C4-2B (cell line): ENCODE data around the gene NCOA1.
"Not testable (repeated sequence)": the region's sequence is repeated elsewhere in the genome, so short reads cannot be mapped to it uniquely, and the experiment has no call there.

Experiments
- H3K27ac ChIP-seq: fragments of 450-650 bp; 2 replicates; pipeline ENCODE4 v1.5.1; 2017
- ZFX ChIP-seq: fragments of 450-650 bp; IDR thresholded peaks from 2 replicates; pipeline ENCODE4 v1.6.1; 2017
- TF ChIP-seq, protein P1 (sequence below): fragments of 450-650 bp; conservative IDR thresholded peaks from 2 replicates; pipeline ENCODE4 v1.5.1; 2017; ENCODE audit warnings: mild to moderate bottlenecking

The NCOA1 gene

DNA sequence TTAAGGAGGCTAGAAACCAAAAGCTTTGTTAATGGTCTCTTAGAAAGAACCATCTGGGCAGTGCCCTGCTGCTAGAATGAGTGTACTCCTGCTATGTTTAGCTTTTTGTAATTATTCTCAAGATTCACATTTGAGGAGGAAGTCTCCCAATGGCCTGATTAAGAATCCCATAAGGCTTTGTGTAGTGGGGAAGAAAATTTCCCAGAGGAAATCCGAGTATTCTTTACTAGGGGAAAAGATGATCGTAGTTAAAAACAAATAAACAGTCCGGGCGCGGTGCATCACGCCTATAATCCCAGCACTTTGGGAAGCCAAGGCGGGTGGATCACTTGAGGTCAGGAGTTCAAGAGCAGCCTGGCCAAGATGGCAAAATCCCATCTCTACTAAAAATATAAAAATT, 184.3 kb downstream of the NCOA1 start:
- no peak for TF ChIP-seq ZFX
- TF ChIP-seq, protein P1, sequence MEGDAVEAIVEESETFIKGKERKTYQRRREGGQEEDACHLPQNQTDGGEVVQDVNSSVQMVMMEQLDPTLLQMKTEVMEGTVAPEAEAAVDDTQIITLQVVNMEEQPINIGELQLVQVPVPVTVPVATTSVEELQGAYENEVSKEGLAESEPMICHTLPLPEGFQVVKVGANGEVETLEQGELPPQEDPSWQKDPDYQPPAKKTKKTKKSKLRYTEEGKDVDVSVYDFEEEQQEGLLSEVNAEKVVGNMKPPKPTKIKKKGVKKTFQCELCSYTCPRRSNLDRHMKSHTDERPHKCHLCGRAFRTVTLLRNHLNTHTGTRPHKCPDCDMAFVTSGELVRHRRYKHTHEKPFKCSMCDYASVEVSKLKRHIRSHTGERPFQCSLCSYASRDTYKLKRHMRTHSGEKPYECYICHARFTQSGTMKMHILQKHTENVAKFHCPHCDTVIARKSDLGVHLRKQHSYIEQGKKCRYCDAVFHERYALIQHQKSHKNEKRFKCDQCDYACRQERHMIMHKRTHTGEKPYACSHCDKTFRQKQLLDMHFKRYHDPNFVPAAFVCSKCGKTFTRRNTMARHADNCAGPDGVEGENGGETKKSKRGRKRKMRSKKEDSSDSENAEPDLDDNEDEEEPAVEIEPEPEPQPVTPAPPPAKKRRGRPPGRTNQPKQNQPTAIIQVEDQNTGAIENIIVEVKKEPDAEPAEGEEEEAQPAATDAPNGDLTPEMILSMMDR = no peak
- no peak overlapping the region for H3K27ac ChIP-seq

DNA sequence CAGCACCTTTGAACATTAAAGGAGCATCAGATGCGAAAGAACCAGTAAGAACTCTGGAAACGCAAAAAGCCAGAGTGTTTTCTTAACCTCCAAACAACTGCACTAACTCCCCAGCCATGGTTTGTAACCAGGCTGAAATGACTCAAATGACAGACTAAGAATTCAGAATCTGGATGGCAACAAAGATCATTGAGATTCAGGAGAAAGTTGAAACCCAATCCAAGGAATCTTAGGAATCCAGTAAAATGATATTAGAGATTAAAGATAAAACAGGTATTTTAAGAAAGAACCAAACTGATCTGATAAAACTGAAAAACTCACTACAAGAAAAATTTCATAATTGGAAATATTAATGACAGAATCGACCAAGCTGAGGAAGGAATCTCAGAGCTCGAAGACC, 185.4 kb downstream of the NCOA1 start:
- no peak overlapping the region for H3K27ac ChIP-seq
- TF ChIP-seq ZFX = no peak
- TF ChIP-seq, protein P1 = no peak

DNA sequence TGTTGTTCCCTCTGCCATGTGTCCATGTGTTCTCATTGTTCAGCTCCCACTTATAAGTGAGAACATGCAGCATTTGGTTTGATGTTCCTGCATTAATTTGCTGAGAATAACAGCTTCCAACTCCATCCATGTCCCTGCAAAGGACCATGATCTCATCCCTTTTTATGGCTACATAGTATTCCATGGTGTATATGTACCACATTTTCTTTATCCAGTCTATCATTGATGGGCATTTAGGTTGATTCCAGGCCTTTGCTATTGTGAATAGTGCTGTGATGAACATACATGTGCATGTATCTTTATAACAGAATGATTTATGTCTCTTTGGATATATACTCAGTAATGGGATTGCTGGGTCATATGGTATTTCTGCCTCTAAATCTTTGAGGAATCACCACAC, 187.0 kb downstream of the NCOA1 start:
- not testable (repeated sequence) for H3K27ac ChIP-seq

DNA sequence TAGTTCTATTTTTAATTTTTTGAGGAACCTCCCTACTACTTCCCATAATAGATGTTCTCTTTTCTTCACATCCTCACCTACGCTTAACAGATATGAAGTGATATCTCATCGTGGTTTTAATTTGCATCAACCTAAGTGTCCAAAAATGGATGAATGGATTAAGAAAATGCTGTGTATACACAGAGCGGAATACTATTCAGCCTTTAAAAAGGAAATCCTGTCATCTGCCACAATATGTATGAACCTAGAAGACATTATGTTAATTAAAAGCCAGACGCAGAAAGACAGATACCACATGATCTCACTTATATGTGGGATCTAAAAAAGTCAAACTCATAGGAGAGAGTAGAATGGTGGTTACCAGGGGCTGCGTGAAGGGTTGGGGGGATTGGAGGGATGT, 189.1 kb downstream of the NCOA1 start:
- H3K27ac ChIP-seq = no peak overlapping the region
- TF ChIP-seq, protein P1 = no peak
- TF ChIP-seq ZFX = no peak

DNA sequence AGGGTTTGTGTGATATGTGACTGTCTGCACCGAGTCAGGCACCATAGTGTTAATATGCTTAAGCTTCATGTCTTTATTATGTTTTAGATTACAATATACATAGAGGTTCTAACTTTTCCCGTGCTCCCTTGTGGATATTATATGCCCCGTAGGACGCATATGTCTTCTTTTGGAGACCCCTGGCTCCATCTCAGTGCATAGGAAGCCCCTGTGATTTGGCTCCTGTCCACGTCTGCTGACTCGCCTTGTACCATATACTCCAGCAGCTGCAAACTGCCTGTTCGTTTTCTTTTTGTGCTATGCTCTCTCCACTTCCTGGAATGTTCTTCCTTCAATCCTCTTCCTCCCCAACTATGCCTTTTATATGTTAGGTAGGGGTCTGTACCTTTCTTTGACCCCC, 191.2 kb downstream of the NCOA1 start:
- no peak overlapping the region for H3K27ac ChIP-seq
- TF ChIP-seq ZFX = no peak
- TF ChIP-seq, protein P1 = no peak

DNA sequence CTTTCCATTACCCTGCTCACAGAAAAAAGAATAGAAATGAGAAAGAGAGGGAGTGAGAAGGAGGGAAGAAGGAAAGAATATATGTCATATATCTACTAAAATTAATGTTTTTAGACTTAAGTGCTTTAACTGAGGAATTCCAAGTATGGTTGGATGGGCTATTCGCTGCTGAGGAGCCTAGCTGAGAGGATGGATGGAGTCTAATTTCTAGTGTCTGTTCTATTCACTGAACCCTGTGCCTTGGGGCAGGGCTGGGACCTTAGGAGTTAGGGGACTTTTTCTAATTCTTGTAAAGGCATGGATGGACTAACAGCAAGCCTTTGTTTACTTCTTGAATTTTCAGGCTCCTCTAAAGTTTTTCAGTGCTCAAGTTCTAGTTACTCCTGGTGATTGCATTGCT, 192.4 kb downstream of the NCOA1 start:
- TF ChIP-seq ZFX = no peak
- TF ChIP-seq, protein P1 = no peak
- no peak overlapping the region for H3K27ac ChIP-seq

DNA sequence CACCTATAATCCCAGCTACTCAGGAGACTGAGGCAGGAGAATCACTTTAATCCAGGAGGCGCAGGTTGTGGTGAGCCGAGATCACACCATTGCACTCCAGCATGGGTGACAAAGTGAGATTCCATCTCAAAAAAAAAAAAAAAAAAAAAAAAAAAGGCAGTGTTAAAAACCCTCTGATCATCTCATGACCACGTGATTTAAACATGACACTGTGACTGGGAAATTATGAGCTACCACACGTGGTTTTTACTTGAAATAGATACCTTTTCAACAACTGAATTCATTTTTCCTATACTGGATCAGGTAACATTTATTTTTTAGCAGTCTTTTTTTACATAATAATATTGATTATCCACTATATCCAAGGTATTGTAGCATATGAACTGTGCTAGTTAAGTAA, 199.5 kb downstream of the NCOA1 start:
- no peak for TF ChIP-seq ZFX
- TF ChIP-seq, protein P1 = no peak
- no peak overlapping the region for H3K27ac ChIP-seq

DNA sequence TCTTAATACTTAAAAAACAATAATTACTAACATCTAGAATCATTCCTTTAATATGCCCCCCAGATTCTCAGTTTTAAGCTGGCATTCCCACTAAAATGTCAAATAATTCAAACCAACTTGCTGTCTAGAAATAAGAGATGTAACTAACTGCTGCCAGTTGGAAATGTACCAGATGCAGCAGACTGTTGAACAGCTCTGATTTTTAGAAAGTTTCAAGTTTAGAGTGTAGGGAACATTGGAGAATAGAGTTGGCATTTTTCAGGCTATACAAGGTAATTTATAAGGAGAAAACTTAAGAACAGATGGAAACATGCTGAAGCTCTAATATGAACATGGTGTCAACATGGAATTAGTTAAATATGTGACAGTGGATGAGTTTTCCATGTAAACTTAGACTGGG, 200.8 kb downstream of the NCOA1 start:
- TF ChIP-seq, protein P1 = no peak
- no peak for TF ChIP-seq ZFX
- no peak overlapping the region for H3K27ac ChIP-seq
